K562 (cell line): ENCODE results near the gene JUP. TPM values are rescaled to one million over a fixed set of nuclear protein-coding genes. Genes with fewer than 3 reads are reported as not detected.

Source experiments
- CBX8 ChIP-seq: fragments of 200-600 bp; sonication (generic); IDR thresholded peaks from 2 replicates; pipeline ENCODE4 v1.6.1; 2012; ENCODE audit warnings: borderline replicate concordance, mixed run types, low read depth, mild to moderate bottlenecking, moderate library complexity, mixed read lengths, low read length, control low read depth, inconsistent platforms; ENCODE audit not compliant: poor library complexity, severe bottlenecking; ENCODE audit errors: extremely low read depth
- HDAC6 ChIP-seq: IDR thresholded peaks from 2 replicates; pipeline ENCODE4 v1.6.1; 2012; ENCODE audit warnings: low read depth, mild to moderate bottlenecking, control low read depth, inconsistent platforms, low read length, moderate library complexity
- HOXB6 ChIP-seq: fragments of 250-450 bp; sonication (Bioruptor Pico); IDR thresholded peaks from 2 replicates; pipeline ENCODE4 v1.5.1; 2022; ENCODE audit warnings: mild to moderate bottlenecking, borderline replicate concordance
- NCOA4 ChIP-seq: fragments of 450-650 bp; IDR thresholded peaks from 2 replicates; pipeline ENCODE4 v1.6.1; 2018; ENCODE audit warnings: mild to moderate bottlenecking; ENCODE audit not compliant: partially characterized antibody
- PCBP2 ChIP-seq: fragments of 200-400 bp; formaldehyde crosslinking; IDR thresholded peaks from 2 replicates; pipeline ENCODE4 v1.6.1; 2018; ENCODE audit warnings: low read length, low read depth, mild to moderate bottlenecking, moderate library complexity; ENCODE audit not compliant: poor library complexity, severe bottlenecking
- POLR2B ChIP-seq: fragments of 450-650 bp; IDR thresholded peaks from 2 replicates; pipeline ENCODE4 v1.6.1; 2018; ENCODE audit warnings: low read depth; ENCODE audit not compliant: partially characterized antibody
- POLR2G ChIP-seq: fragments of 200-400 bp; formaldehyde crosslinking; IDR thresholded peaks from 2 replicates; pipeline ENCODE4 v1.6.1; 2017; ENCODE audit warnings: low read depth, mild to moderate bottlenecking, antibody characterized with exemption, low read length, moderate library complexity
- PYGO2 ChIP-seq: fragments of 450-650 bp; IDR thresholded peaks from 2 replicates; pipeline ENCODE4 v1.6.1; 2016; ENCODE audit warnings: mild to moderate bottlenecking, missing genetic modification characterization, moderate library complexity, missing compliant biosample characterization
- RFX5 ChIP-seq: IDR thresholded peaks from 2 replicates; pipeline ENCODE4 v1.6.1; 2011; ENCODE audit warnings: low read depth, mild to moderate bottlenecking, improper control_type of control experiment, low read length
- SIN3A ChIP-seq, 2 experiments: fragments of 150-350 bp in 1 of 2; IDR thresholded peaks; 2 replicates each; pipeline ENCODE4 v1.6.1; 2011 to 2016; ENCODE audit warnings: borderline replicate concordance in 2 of 2, low read depth in 2 of 2, low read length in 2 of 2, mild to moderate bottlenecking in 2 of 2, moderate library complexity in 2 of 2; ENCODE audit not compliant: control insufficient read depth in 1 of 2
- SIRT6 ChIP-seq: IDR thresholded peaks from one replicate; pipeline ENCODE4 v1.6.1; 2012; ENCODE audit warnings: low read depth, mild to moderate bottlenecking, control low read depth, inconsistent platforms, low read length, moderate library complexity
- SRSF3 ChIP-seq: fragments of 200-400 bp; formaldehyde crosslinking; IDR thresholded peaks from 2 replicates; pipeline ENCODE4 v1.6.1; 2016; ENCODE audit warnings: mild to moderate bottlenecking, low read length, moderate library complexity; ENCODE audit not compliant: insufficient read depth
- TEAD2 ChIP-seq: fragments of 450-650 bp; IDR thresholded peaks from 2 replicates; pipeline ENCODE4 v1.6.1; 2016; ENCODE audit warnings: missing genetic modification characterization, control low read depth, missing compliant biosample characterization
- ZBTB8A ChIP-seq: fragments of 450-650 bp; IDR thresholded peaks from 2 replicates; pipeline ENCODE4 v1.6.1; 2018; ENCODE audit warnings: mild to moderate bottlenecking, moderate library complexity; ENCODE audit not compliant: partially characterized antibody
- ZNF3 ChIP-seq: fragments of 250-450 bp; sonication (Bioruptor Pico); IDR thresholded peaks from 2 replicates; pipeline ENCODE4 v1.5.0; 2021; ENCODE audit warnings: mild to moderate bottlenecking, moderate library complexity
- ZNF589 ChIP-seq: fragments of 200-800 bp; sonication (Bioruptor generic); IDR thresholded peaks from 2 replicates; pipeline ENCODE4 v1.6.1; 2016; ENCODE audit warnings: low read depth, missing genetic modification characterization, missing compliant biosample characterization
- ZNF79 ChIP-seq: fragments of 250-450 bp; sonication (Bioruptor Pico); IDR thresholded peaks from 2 replicates; pipeline ENCODE4 v1.4.0; 2020; ENCODE audit warnings: low read depth, mild to moderate bottlenecking, moderate library complexity
- ZSCAN29 ChIP-seq: fragments of 450-650 bp; IDR thresholded peaks from 2 replicates; pipeline ENCODE4 v1.6.1; 2017
- polyA plus RNA-seq, 8 experiments: library from polyadenylated mRNA; depleted of rRNA in 4 of 8; stranded (reverse) in 5 of 8; unstranded in 3 of 8; fragments of >200 nt; fragmentation: Nextera tagmentation in 2 of 8; fragmentation: Illumina TruSeq in 1 of 8; extraction: Ambion mirVana in 2 of 8; extraction: Trizol in 1 of 8; gene quantifications; 2 replicates each; pipeline versions ENCODE4 v1.2.1 to v1.2.3, GENCODE V29; 2011 to 2014; ENCODE audit warnings: inconsistent platforms in 1 of 8, missing spikeins in 1 of 8
- total RNA-seq, 7 experiments: library from RNA; depleted of rRNA in 6 of 7; stranded (reverse); fragments of >200 nt in 6 of 7; fragmentation: Illumina TruSeq in 2 of 7; extraction: Trizol in 2 of 7; gene quantifications; 2 replicates each; pipeline versions ENCODE4 v1.2.1 to v1.2.3, GENCODE V29; 2011 to 2021; ENCODE audit warnings: low replicate concordance in 1 of 7
- TF ChIP-seq, protein P1 (sequence below): sonication (generic); formaldehyde crosslinking; IDR thresholded peaks from 2 replicates; pipeline ENCODE4 v1.8.1; 2023; ENCODE audit warnings: mild to moderate bottlenecking, missing genetic modification reagents
- TF ChIP-seq, protein P2 (sequence below): fragments of 450-650 bp; IDR thresholded peaks from 2 replicates; pipeline ENCODE4 v1.6.1; 2016
- TF ChIP-seq, protein P3 (sequence below), 2 experiments: fragments of 450-650 bp; IDR thresholded peaks; 2 replicates each; pipeline ENCODE4 v1.6.1; 2016

Gene JUP
- total and polyA plus RNA-seq, 9 of the 15 experiments (the other 6 are each of a cell fraction or from before 2014, with no cell fraction given): 6.4 to 177 (median 31.2) TPM

DNA sequence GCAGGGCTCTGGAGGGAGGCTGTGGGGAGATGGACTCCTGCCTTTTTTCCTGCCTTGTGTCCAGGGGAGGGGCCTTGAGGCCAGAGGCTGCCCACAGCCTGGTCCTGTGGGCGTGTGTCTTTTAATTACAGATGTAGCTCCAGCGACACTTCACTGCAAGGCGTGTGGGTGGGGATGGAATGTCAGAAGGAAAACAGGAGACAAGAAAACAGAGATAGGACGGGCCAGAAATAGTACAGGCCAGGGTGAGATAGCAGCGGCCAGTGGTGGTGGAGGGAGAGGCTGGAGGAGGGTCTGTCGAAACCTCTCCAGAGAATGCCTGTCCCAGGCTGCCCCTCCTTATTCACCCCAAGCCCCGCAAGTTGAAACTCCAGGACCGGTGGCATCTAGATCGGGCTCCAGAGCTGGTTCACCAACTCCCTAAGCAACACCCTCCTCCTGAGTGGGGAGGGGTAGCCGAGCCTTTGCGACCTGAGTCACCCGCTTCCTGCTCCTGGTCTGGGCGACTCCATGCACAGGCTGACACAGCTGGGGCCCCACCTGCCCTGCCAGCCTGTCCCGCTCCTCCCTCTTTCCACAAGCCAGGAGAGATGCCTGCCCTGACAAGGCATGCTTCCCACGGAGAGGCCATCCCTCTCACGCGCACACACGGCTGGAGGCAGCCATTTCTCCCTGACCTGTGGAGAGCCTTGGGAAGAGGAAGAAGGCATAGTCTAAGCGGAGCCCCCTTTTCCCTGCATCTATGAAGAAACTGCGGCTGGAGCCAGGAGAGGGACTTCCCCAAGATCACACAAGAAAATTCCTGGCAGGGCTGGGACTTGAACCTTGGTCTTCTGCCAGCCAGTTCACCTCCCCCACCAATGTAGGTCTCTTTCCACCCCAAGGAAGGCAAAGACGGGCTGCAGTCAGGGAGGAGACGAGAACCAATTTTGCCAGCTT, 6.6 kb upstream of the JUP start (continued):
- TF ChIP-seq, protein P1, sequence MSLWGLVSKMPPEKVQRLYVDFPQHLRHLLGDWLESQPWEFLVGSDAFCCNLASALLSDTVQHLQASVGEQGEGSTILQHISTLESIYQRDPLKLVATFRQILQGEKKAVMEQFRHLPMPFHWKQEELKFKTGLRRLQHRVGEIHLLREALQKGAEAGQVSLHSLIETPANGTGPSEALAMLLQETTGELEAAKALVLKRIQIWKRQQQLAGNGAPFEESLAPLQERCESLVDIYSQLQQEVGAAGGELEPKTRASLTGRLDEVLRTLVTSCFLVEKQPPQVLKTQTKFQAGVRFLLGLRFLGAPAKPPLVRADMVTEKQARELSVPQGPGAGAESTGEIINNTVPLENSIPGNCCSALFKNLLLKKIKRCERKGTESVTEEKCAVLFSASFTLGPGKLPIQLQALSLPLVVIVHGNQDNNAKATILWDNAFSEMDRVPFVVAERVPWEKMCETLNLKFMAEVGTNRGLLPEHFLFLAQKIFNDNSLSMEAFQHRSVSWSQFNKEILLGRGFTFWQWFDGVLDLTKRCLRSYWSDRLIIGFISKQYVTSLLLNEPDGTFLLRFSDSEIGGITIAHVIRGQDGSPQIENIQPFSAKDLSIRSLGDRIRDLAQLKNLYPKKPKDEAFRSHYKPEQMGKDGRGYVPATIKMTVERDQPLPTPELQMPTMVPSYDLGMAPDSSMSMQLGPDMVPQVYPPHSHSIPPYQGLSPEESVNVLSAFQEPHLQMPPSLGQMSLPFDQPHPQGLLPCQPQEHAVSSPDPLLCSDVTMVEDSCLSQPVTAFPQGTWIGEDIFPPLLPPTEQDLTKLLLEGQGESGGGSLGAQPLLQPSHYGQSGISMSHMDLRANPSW: no peak
- TF ChIP-seq ZBTB8A: no peak
- no peak for TF ChIP-seq RFX5
- TF ChIP-seq ZNF589 (CRISPR knock-in tag): peak; percentile 70; the same call in 1 of the 2 replicates
- no peak for TF ChIP-seq ZNF3 (CRISPR knock-in tag)
- peak; percentile 38 for TF ChIP-seq POLR2B
- TF ChIP-seq SIRT6: no peak
- no peak for TF ChIP-seq SIN3A (IDR thresholded peaks at IDR 0.05; ENCODE audit: borderline replicate concordance in 2 of 2, control insufficient read depth in 1 of 2, low read depth in 2 of 2, low read length in 2 of 2)
- no peak for TF ChIP-seq PYGO2 (tag)
- no peak for TF ChIP-seq ZNF79
- TF ChIP-seq CBX8: no peak
- TF ChIP-seq POLR2G: peak; percentile 76
- TF ChIP-seq ZSCAN29: no peak
- TF ChIP-seq, protein P2, sequence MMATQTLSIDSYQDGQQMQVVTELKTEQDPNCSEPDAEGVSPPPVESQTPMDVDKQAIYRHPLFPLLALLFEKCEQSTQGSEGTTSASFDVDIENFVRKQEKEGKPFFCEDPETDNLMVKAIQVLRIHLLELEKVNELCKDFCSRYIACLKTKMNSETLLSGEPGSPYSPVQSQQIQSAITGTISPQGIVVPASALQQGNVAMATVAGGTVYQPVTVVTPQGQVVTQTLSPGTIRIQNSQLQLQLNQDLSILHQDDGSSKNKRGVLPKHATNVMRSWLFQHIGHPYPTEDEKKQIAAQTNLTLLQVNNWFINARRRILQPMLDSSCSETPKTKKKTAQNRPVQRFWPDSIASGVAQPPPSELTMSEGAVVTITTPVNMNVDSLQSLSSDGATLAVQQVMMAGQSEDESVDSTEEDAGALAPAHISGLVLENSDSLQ: peak; percentile 65
- TF ChIP-seq HOXB6 (CRISPR knock-in tag): no peak
- TF ChIP-seq, protein P3, sequence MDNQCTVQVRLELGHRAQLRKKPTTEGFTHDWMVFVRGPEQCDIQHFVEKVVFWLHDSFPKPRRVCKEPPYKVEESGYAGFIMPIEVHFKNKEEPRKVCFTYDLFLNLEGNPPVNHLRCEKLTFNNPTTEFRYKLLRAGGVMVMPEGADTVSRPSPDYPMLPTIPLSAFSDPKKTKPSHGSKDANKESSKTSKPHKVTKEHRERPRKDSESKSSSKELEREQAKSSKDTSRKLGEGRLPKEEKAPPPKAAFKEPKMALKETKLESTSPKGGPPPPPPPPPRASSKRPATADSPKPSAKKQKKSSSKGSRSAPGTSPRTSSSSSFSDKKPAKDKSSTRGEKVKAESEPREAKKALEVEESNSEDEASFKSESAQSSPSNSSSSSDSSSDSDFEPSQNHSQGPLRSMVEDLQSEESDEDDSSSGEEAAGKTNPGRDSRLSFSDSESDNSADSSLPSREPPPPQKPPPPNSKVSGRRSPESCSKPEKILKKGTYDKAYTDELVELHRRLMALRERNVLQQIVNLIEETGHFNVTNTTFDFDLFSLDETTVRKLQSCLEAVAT (IDR thresholded peaks at IDR 0.05): no peak
- no peak for TF ChIP-seq NCOA4
- TF ChIP-seq TEAD2 (tag): no peak
- no peak for TF ChIP-seq PCBP2
- no peak for TF ChIP-seq HDAC6
- no peak for TF ChIP-seq SRSF3
